KBM-7 (cell line): Measurements from ENCODE around the gene LARP7.
"Not testable (repeated sequence)": the region's sequence is repeated elsewhere in the genome, so short reads cannot be mapped to it uniquely, and the experiment has no call there.

Source experiments
- DNase-seq: peaks from one replicate; pipeline ENCODE4 v3.0.0-alpha.2; 2015
- in situ Hi-C: fragments of 300-500 bp; cut with MboI; formaldehyde crosslinking; loops from 2 replicates; pipeline ENCODE4 v1.14.3; 2020; ENCODE audit warnings: low sequenced_read_pairs, low pct_unique_long_range_greater_than_20kb, mixed read lengths

The LARP7 gene

DNA sequence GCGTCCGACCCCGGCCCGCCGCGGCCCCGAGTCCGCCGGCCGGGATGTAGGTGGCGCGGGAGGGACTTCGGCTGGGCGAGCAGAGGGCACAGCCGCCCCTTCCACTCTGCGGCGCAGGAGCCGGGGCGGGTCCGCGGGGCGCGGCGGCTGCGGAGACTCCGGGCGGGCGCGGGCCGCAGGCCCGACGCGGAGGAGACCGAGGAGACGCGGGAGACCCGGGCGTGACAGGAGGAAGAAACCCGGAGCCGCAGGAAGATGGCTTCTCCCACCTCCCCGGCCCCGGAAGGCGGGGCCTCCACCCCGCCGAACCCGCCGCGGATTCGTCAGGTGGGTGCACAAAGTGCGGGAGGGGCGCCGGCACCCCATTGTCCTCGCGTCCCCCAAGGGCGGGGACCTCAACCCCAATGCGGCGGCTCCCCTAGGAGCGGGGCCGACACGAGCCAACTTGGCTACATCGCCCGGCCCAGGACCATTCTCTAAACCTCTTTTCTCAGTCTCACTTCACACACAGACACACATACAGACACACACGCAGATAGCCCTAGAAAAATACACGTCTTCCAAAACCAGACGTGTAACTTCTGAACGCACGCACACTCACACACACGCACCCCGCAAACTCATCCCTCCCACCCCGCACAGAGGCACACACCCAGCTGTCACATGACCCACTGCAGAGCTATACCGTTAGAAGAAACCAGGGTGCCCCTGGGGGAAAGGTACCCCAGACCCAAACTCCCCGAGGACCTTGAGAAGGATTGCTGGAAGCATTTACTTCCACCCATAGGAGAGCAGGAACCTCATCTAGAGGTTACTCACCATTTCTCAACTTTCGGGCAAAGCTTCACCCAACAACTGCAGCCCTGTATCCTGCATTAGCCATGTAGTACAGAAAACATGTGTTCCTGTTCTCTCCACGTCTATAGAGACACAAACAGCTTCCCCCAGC, 69.2 kb downstream of the LARP7 start:
- in situ Hi-C loops: not testable (repeated sequence)
- peak; percentile 15 for DNase-seq

DNA sequence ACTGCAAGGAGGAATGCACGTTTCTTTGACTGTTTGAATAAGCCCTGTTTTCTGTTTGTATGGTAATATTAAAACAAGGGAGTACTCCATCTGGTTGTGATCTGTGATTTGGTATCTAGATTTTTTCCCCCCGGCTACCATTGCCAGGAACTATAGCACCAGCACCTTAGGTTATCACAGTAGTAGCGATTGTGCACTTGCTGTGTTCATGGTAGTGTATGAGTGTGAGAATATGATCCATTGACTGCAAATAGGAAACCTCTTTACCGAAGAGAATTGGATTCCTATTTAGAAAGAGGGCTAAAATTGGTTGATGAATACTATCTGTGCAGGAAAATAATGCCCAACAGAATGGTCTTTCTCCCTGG, 69.9 kb downstream of the LARP7 start:
- DNase-seq: no peak
- in situ Hi-C loops: no loop called here
